Osteoblast (primary cell): ENCODE measurements around the gene SPATA17. TPM values are rescaled to one million over a fixed set of nuclear protein-coding genes. Genes with fewer than 3 reads are reported as not detected.

Experiments used
- DNase-seq: peaks from one replicate; pipeline ENCODE4 v3.0.0; 2011; ENCODE audit warnings: low spot score, mixed read lengths; ENCODE audit not compliant: insufficient read length; ENCODE audit errors: missing footprints
- H2AFZ ChIP-seq: 2 replicates; pipeline ENCODE4 v1.6.0; 2011; ENCODE audit warnings: mild to moderate bottlenecking, low read length
- H3K27ac ChIP-seq: 2 replicates; pipeline ENCODE4 v1.5.1; 2011; ENCODE audit warnings: mild to moderate bottlenecking, low read depth, low read length, moderate library complexity
- H3K27me3 ChIP-seq: 2 replicates; pipeline ENCODE4 v1.6.0; 2012; ENCODE audit warnings: mild to moderate bottlenecking, control low read depth, inconsistent platforms, low read length, moderate library complexity; ENCODE audit not compliant: insufficient read depth
- H3K36me3 ChIP-seq: 2 replicates; pipeline ENCODE4 v1.5.1; 2011; ENCODE audit warnings: mild to moderate bottlenecking, low read length, control low read depth, moderate library complexity; ENCODE audit not compliant: insufficient read depth
- H3K4me1 ChIP-seq: 2 replicates; pipeline ENCODE4 v1.5.1; 2011; ENCODE audit warnings: mild to moderate bottlenecking, low read length, control low read depth, moderate library complexity; ENCODE audit not compliant: insufficient read depth
- H3K4me2 ChIP-seq: 2 replicates; pipeline ENCODE4 v1.6.0; 2011; ENCODE audit warnings: mild to moderate bottlenecking, low read length; ENCODE audit not compliant: insufficient read depth
- H3K4me3 ChIP-seq: fragments of 200-600 bp; sonication (generic); 3 replicates; pipeline ENCODE4 v1.5.1; 2012; ENCODE audit warnings: mild to moderate bottlenecking, low read length, inconsistent platforms; ENCODE audit not compliant: insufficient read depth
- H3K79me2 ChIP-seq: 2 replicates; pipeline ENCODE4 v1.6.0; 2012; ENCODE audit warnings: mild to moderate bottlenecking, low read length, control low read depth, inconsistent platforms; ENCODE audit not compliant: insufficient read depth
- H3K9me3 ChIP-seq: 2 replicates; pipeline ENCODE4 v1.5.1; 2011; ENCODE audit warnings: low read depth, low read length, control low read depth
- H4K20me1 ChIP-seq: 2 replicates; pipeline ENCODE4 v1.6.0; 2012; ENCODE audit warnings: mild to moderate bottlenecking, low read length, control low read depth; ENCODE audit not compliant: insufficient read depth
- total RNA-seq: library from RNA; depleted of rRNA; stranded (reverse); fragments of >200 nt; gene quantifications from 2 replicates; pipeline ENCODE4 v1.2.3, GENCODE V29; 2012
- TF ChIP-seq, protein P1 (sequence below): IDR thresholded peaks from 2 replicates; pipeline ENCODE4 v1.5.1; 2011; ENCODE audit warnings: mild to moderate bottlenecking, low read depth, low read length, moderate library complexity; ENCODE audit errors: extremely low read depth

The SPATA17 gene
- total RNA-seq, 1 donor = 0.36 TPM

DNA sequence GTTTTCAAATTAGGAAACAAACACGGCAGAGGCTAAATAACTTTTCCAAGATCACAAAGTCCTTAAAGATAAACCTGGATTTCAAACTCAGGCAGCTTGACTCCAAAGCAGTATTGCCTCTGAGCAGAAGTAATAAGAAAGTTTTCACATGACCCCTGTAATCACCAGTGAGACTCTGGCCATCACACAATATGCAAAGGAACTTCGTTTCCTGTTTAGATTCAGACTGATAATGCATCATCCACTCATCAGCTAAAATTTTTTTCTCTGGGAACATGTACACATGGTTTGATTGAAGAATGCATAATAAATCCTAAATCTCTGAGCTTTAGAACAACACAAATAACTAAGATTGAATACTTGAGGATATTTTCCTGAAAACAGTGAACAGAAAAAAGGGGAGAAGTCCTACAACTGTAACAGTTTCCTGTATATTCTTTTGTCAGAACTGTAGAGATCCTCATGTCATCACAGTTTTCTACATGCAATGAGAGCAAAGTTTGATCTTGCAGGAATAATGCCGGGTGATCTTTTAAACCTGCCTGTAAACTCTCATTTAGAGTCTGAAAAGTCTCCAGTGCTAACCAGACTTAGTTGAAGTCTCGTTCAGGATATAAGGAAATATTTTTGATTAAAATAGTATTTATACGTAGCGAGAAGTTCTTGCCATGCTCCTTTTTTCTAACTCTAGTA, 225.3 kb downstream of the SPATA17 start:
- Histone ChIP-seq H3K36me3 (no peaks in the 10 kb centered on the region), H3K27ac (no peak overlapping the region), H3K9me3 (no peaks in the 10 kb centered on the region), H3K27me3 (no peaks in the 10 kb centered on the region), H4K20me1 (no peaks in the 10 kb centered on the region), H3K4me2 (no peak overlapping the region), H3K79me2 (no peaks in the 10 kb centered on the region), H3K4me3 (no peak overlapping the region), H3K4me1 (no peaks in the 10 kb centered on the region), H2AFZ (no peak overlapping the region)
- no peak for DNase-seq
- TF ChIP-seq, protein P1, sequence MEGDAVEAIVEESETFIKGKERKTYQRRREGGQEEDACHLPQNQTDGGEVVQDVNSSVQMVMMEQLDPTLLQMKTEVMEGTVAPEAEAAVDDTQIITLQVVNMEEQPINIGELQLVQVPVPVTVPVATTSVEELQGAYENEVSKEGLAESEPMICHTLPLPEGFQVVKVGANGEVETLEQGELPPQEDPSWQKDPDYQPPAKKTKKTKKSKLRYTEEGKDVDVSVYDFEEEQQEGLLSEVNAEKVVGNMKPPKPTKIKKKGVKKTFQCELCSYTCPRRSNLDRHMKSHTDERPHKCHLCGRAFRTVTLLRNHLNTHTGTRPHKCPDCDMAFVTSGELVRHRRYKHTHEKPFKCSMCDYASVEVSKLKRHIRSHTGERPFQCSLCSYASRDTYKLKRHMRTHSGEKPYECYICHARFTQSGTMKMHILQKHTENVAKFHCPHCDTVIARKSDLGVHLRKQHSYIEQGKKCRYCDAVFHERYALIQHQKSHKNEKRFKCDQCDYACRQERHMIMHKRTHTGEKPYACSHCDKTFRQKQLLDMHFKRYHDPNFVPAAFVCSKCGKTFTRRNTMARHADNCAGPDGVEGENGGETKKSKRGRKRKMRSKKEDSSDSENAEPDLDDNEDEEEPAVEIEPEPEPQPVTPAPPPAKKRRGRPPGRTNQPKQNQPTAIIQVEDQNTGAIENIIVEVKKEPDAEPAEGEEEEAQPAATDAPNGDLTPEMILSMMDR = no peak

- H3K27me3 ChIP-seq = no peaks in the 10 kb centered on the region
- H3K4me2 ChIP-seq = no peak overlapping the region
- H3K79me2 ChIP-seq = no peaks in the 10 kb centered on the region
- TF ChIP-seq, protein P1 = no peak
- no peak for DNase-seq
- no peaks in the 10 kb centered on the region for H3K36me3 ChIP-seq
- no peaks in the 10 kb centered on the region for H4K20me1 ChIP-seq
- H3K9me3 ChIP-seq = no peaks in the 10 kb centered on the region
- no peaks in the 10 kb centered on the region for H3K4me1 ChIP-seq
- no peak overlapping the region for H2AFZ ChIP-seq
- H3K27ac ChIP-seq = no peak overlapping the region
- no peak overlapping the region for H3K4me3 ChIP-seq
Measured at GRCh38 chr1:217857061-217857460, 225.9 kb downstream of the SPATA17 start.

GRCh38 chr1:217861658-217862057, 230.5 kb downstream of the SPATA17 start:
- no peak overlapping the region for H3K4me2 ChIP-seq
- TF ChIP-seq, protein P1 = no peak

GRCh38 chr1:217867446-217867995, 236.4 kb downstream of the SPATA17 start:
- no peaks in the 10 kb centered on the region for H3K27me3 ChIP-seq
- H3K4me1 ChIP-seq = no peaks in the 10 kb centered on the region
- no peak overlapping the region for H3K4me3 ChIP-seq
- no peak overlapping the region for H3K4me2 ChIP-seq
- H3K9me3 ChIP-seq = peaks cover 5% of the 10 kb centered on the region
- H4K20me1 ChIP-seq = no peaks in the 10 kb centered on the region
- H3K79me2 ChIP-seq = no peaks in the 10 kb centered on the region
- no peak overlapping the region for H2AFZ ChIP-seq
- no peaks in the 10 kb centered on the region for H3K36me3 ChIP-seq
- TF ChIP-seq, protein P1 = no peak
- DNase-seq = no peak
- H3K27ac ChIP-seq = no peak overlapping the region

More at GRCh38 chr1:217861658-217862057, 230.5 kb downstream of the SPATA17 start:
- no peaks in the 10 kb centered on the region for H3K36me3 ChIP-seq
- no peak overlapping the region for H3K4me3 ChIP-seq
- H4K20me1 ChIP-seq = no peaks in the 10 kb centered on the region
- no peak for DNase-seq
- H3K79me2 ChIP-seq = no peaks in the 10 kb centered on the region
- H3K9me3 ChIP-seq = no peaks in the 10 kb centered on the region
- H2AFZ ChIP-seq = no peak overlapping the region
- H3K27me3 ChIP-seq = no peaks in the 10 kb centered on the region
- no peak overlapping the region for H3K27ac ChIP-seq
- no peaks in the 10 kb centered on the region for H3K4me1 ChIP-seq
